Measurements from ENCODE around the gene UROC1.

Gene UROC1

DNA sequence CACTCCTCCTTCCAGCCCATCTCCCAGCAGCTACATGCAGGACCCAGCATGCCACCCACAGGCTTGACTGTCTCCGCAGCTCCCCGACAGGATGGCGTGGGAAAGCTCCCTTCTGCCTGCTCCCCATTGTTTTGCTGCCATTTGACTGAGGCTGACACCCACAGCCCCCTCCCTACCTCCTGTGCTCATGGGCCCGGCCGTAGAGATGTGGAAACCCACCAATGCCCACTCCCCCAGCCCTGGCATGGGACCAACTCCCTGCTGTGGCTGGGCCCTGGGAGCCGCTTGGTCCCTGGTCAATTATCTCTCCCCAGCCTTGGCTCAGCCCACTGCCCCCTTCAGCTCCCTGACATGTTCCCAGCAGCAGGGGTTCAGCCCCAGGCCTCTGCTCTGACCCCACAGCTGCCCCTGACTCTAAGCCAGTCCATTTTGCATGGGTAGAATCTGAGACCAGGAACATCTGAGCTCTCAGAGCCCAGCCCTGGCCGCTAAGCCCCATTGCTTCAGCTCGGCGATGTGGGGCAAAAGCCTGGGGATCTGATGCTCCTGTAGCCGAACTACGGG lies 33.0 kb upstream of the UROC1 start:
- H3K27me3 ChIP-seq (ENCODE audit: insufficient read depth, poor library complexity, severe bottlenecking), result no peaks in the 10 kb centered on the region
- TF ChIP-seq GABPA (IDR thresholded peaks at IDR 0.05; ENCODE audit: low read depth) (no peak), POLR2AphosphoS5 (IDR thresholded peaks at IDR 0.05; ENCODE audit: low read depth) (no peak), SPI1 (IDR thresholded peaks at IDR 0.05; ENCODE audit: borderline replicate concordance, low read depth) (no peak)
- TF ChIP-seq, protein P1, sequence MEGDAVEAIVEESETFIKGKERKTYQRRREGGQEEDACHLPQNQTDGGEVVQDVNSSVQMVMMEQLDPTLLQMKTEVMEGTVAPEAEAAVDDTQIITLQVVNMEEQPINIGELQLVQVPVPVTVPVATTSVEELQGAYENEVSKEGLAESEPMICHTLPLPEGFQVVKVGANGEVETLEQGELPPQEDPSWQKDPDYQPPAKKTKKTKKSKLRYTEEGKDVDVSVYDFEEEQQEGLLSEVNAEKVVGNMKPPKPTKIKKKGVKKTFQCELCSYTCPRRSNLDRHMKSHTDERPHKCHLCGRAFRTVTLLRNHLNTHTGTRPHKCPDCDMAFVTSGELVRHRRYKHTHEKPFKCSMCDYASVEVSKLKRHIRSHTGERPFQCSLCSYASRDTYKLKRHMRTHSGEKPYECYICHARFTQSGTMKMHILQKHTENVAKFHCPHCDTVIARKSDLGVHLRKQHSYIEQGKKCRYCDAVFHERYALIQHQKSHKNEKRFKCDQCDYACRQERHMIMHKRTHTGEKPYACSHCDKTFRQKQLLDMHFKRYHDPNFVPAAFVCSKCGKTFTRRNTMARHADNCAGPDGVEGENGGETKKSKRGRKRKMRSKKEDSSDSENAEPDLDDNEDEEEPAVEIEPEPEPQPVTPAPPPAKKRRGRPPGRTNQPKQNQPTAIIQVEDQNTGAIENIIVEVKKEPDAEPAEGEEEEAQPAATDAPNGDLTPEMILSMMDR (IDR thresholded peaks at IDR 0.05; ENCODE audit: insufficient read depth, low read length), result no peak
- TF ChIP-seq, protein P2, sequence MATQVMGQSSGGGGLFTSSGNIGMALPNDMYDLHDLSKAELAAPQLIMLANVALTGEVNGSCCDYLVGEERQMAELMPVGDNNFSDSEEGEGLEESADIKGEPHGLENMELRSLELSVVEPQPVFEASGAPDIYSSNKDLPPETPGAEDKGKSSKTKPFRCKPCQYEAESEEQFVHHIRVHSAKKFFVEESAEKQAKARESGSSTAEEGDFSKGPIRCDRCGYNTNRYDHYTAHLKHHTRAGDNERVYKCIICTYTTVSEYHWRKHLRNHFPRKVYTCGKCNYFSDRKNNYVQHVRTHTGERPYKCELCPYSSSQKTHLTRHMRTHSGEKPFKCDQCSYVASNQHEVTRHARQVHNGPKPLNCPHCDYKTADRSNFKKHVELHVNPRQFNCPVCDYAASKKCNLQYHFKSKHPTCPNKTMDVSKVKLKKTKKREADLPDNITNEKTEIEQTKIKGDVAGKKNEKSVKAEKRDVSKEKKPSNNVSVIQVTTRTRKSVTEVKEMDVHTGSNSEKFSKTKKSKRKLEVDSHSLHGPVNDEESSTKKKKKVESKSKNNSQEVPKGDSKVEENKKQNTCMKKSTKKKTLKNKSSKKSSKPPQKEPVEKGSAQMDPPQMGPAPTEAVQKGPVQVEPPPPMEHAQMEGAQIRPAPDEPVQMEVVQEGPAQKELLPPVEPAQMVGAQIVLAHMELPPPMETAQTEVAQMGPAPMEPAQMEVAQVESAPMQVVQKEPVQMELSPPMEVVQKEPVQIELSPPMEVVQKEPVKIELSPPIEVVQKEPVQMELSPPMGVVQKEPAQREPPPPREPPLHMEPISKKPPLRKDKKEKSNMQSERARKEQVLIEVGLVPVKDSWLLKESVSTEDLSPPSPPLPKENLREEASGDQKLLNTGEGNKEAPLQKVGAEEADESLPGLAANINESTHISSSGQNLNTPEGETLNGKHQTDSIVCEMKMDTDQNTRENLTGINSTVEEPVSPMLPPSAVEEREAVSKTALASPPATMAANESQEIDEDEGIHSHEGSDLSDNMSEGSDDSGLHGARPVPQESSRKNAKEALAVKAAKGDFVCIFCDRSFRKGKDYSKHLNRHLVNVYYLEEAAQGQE (IDR thresholded peaks at IDR 0.05; ENCODE audit: insufficient replicate concordance, low read depth), result no peak
- no peak overlapping the region for H3K4me3 ChIP-seq (replicated peaks; ENCODE audit: insufficient read depth, low read length)
- DNase-seq (ENCODE audit: low read depth in 1 of 2, low spot score in 1 of 2), result no peak
- no peak overlapping the region for H3K27ac ChIP-seq (replicated peaks)

DNA sequence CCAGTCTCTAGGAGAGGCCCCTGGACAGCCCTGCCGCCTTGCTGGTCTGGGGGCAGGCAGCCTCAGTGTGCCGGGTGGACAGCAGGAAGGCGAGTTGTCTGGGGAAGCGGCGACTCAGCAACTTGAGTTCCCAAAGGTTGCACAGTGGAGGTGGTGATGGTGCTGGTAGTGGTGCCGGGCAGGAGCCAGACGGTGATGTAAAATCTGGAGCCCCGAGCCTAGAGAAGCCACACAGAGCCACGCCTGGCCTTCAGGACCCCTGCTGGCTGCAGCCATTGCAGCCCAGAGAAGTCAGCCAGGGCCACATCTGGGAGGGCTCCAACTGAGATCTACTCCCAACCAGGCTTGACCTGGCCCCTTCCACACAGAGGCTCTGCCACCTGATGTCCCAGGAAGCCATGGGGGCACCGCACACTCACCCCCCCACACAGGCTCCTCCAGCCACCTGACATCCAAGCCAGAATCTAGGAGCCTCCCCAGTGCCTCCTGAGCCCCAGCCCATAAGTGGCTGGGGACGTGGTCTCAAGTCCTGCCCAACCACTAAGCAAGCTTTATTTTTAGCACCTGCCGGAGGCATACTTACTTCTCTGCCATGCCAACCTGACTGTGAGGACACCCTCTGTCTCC lies 32.4 kb upstream of the UROC1 start:
- Histone ChIP-seq H3K27me3 (ENCODE audit: insufficient read depth, poor library complexity, severe bottlenecking) (no peaks in the 10 kb centered on the region), H3K27ac (replicated peaks) (no peak overlapping the region), H3K4me3 (replicated peaks; ENCODE audit: insufficient read depth, low read length) (no peak overlapping the region)
- TF ChIP-seq, protein P2 (IDR thresholded peaks at IDR 0.05; ENCODE audit: insufficient replicate concordance, low read depth), result no peak
- TF ChIP-seq GABPA (IDR thresholded peaks at IDR 0.05; ENCODE audit: low read depth), result no peak
- TF ChIP-seq SPI1 (IDR thresholded peaks at IDR 0.05; ENCODE audit: borderline replicate concordance, low read depth), result no peak
- TF ChIP-seq, protein P1 (IDR thresholded peaks at IDR 0.05; ENCODE audit: insufficient read depth, low read length), result no peak
- TF ChIP-seq POLR2AphosphoS5 (IDR thresholded peaks at IDR 0.05; ENCODE audit: low read depth), result no peak
- no peak for DNase-seq (ENCODE audit: low read depth in 1 of 2, low spot score in 1 of 2)

DNA sequence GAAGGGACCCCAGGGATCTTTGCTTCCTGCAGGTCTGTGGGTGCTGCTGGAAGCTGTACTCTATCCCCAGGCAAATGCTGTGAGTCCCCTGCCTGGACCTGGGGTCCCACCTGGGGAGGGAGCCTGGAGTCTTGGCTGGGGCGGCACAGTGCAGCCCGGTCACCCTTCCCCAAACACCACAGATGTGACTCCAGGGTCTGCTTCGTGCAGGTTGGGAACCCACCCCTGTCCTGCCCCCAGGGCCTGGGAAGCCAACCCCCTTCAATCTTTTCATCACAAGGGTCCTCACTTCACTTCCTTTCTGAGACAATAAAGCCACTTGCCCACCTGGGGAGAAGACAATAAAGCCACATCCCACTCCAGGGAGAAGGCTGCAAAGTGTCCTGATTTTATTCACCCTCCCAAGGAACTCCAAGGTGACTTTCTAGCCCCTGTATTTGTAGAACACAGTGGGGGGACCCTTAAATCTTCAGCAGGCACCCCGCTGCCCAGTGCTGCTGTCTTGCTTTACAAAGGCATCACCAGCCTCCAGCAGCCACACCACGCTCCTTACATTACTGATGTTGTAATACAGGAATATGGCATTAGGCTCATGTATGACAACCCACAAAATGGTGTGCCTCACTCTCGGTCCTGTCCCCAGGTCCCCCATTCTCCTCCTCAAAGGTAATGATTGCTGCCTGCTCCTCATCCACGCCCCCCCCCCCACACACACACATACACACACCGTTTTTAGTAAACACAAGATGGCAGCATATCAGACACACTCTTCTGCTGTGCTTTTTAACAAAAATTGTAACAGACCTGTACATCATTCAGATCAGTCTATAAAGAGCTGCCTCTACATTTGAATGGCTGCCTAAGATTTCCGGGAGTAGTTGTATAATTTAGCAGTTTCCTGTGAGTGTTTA lies 31.2 kb upstream of the UROC1 start:
- H3K27me3 ChIP-seq (ENCODE audit: insufficient read depth, poor library complexity, severe bottlenecking), result no peaks in the 10 kb centered on the region
- H3K4me3 ChIP-seq (replicated peaks; ENCODE audit: insufficient read depth, low read length), result no peak overlapping the region
- no peak overlapping the region for H3K27ac ChIP-seq (replicated peaks)
- DNase-seq (ENCODE audit: low read depth in 1 of 2, low spot score in 1 of 2), result no peak
- no peak for TF ChIP-seq POLR2AphosphoS5 (IDR thresholded peaks at IDR 0.05; ENCODE audit: low read depth)
- TF ChIP-seq, protein P2 (IDR thresholded peaks at IDR 0.05; ENCODE audit: insufficient replicate concordance, low read depth), result no peak
- TF ChIP-seq, protein P1 (IDR thresholded peaks at IDR 0.05; ENCODE audit: insufficient read depth, low read length), result no peak
- TF ChIP-seq GABPA (IDR thresholded peaks at IDR 0.05; ENCODE audit: low read depth), result no peak
- TF ChIP-seq SPI1 (IDR thresholded peaks at IDR 0.05; ENCODE audit: borderline replicate concordance, low read depth), result no peak

All from HL-60 (cell line).